GM12892 (cell line): ENCODE measurements around the gene CAV1.

Experiments used
- POLR2A ChIP-seq: IDR thresholded peaks from 2 replicates; pipeline ENCODE4 v1.6.1; 2011; ENCODE audit warnings: low read depth, low read length, control low read depth
- TAF1 ChIP-seq: IDR thresholded peaks from 2 replicates; pipeline ENCODE4 v1.6.1; 2011; ENCODE audit warnings: low read depth, mild to moderate bottlenecking, control low read depth, low read length, borderline replicate concordance

DNA sequence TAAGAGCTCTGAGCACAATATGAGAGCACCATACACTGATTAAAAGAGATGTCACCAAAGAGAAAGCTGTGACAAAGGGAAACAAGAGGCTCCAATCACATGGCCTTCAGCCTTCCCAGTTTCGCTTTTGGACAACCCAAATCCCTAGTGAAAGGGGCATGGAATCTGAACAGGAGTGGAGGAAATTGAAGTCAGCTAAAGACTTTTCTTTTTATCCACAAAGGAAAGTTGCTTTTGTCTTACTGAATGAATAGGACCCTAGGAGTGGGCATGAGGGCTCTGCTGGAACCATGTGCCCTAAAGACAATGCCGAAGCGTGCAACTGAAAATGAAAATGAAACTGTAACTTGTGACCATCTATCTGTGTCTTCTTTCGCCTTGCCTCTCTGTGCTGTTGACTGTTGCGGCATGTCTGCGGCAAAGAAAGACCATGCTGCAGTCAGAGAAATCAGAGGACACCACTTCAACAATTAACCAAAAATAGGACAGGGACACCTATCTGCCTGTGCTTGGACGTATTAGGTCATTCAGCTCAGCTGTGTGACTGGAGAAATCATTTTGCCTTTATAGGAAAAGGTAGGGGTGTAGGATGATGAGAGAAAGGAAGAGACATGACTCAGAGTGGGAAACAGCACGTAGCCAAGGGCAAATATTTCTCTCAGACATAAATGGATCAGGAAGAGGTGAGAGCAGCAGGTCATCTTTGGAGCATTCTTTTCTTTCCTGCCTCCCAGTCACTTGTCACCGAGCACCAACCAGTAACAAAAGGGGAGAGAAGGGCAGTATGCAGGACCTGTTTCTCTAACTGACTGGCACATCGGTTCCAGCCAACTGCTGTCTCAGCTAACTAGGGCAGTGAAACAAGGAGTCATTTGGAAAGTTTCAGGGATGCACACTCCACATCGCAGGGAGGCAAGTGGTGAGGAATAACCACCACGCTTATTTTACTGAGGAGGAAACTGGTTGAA is 13.0 kb upstream of the CAV1 start:
- TF ChIP-seq POLR2A (peak; percentile 41; the same call in 1 of the 2 replicates), TAF1 (no peak)
